SK-N-SH (cell line): Measurements from ENCODE around the gene CACNA1A. TPM values are rescaled to one million over a fixed set of nuclear protein-coding genes. Genes with fewer than 3 reads are reported as not detected.

Experiments
- CTCF ChIA-PET: fragments of 300-600, 350-600 bp; formaldehyde crosslinking; extraction: SDS; loops from one replicate; lab custom pipeline; 2021; lab: Yijun Ruan, JAX
- POLR2A ChIA-PET: fragments of 350-600 bp; sonication (Branson Sonifier 250); formaldehyde crosslinking; extraction: SDS; loops from one replicate; lab custom pipeline; 2020; ENCODE audit warnings: antibody characterized with exemption, inconsistent platforms; lab: Yijun Ruan, JAX
- DNase-seq: peaks from one replicate; pipeline ENCODE4 v3.0.0; 2012
- H2AFZ ChIP-seq: fragments of 200-600 bp; sonication (generic); 2 replicates; pipeline ENCODE4 v1.8.1; 2016; ENCODE audit warnings: antibody characterized with exemption, mild to moderate bottlenecking, low read depth
- H3F3A ChIP-seq: fragments of 200-600 bp; sonication (generic); replicated peaks from 2 replicates; pipeline ENCODE3; 2016; ENCODE audit warnings: antibody characterized with exemption, mild to moderate bottlenecking; ENCODE audit not compliant: insufficient read depth
- H3K27ac ChIP-seq, 2 experiments: fragments of 200-500 bp in 1 of 2; fragments of 200-600 bp in 1 of 2; sonication (Bioruptor generic) in 1 of 2; sonication (generic), shearing (Covaris generic) in 1 of 2; 2 replicates each; pipeline versions ENCODE4 v1.5.1 to v1.6.1; 2014 to 2016; ENCODE audit warnings: low read depth in 2 of 2, inconsistent platforms in 1 of 2, low read length in 1 of 2, mild to moderate bottlenecking in 1 of 2, mixed read lengths in 1 of 2
- H3K27me3 ChIP-seq: fragments of 200-600 bp; sonication (generic), shearing (Covaris generic); 2 replicates; pipeline ENCODE4 v1.6.1; 2016; ENCODE audit warnings: mixed run types; ENCODE audit not compliant: insufficient read depth
- H3K36me3 ChIP-seq, 2 experiments: fragments of 200-500 bp in 1 of 2; fragments of 200-600 bp in 1 of 2; sonication (Bioruptor generic) in 1 of 2; sonication (generic) in 1 of 2; replicated peaks in 1 of 2; 2 replicates each; pipeline versions ENCODE3 to v1.5.1; 2014 to 2016; ENCODE audit warnings: low read length in 1 of 2, mild to moderate bottlenecking in 1 of 2; ENCODE audit not compliant: insufficient read depth in 2 of 2, control insufficient read depth in 1 of 2
- H3K4me1 ChIP-seq, 2 experiments: fragments of 200-500 bp in 1 of 2; fragments of 200-600 bp in 1 of 2; sonication (Bioruptor generic) in 1 of 2; sonication (generic), shearing (Covaris generic) in 1 of 2; 2 replicates each; pipeline versions ENCODE4 v1.5.1 to v1.6.1; 2014 to 2016; ENCODE audit warnings: low read depth in 1 of 2, low read length in 1 of 2, mixed run types in 1 of 2; ENCODE audit not compliant: insufficient read depth in 2 of 2, control insufficient read depth in 1 of 2
- H3K4me2 ChIP-seq: fragments of 200-600 bp; sonication (generic), shearing (Covaris generic); 2 replicates; pipeline ENCODE4 v1.6.1; 2017; ENCODE audit warnings: mixed run types
- H3K4me3 ChIP-seq, 2 experiments: fragments of 200-500 bp in 1 of 2; fragments of 200-600 bp in 1 of 2; sonication (Bioruptor generic) in 1 of 2; sonication (generic), shearing (Covaris generic) in 1 of 2; 2 replicates each; pipeline versions ENCODE4 v1.5.1 to v1.8.1; 2014 to 2016; ENCODE audit warnings: low read depth in 2 of 2, inconsistent platforms in 1 of 2, low read length in 1 of 2, mild to moderate bottlenecking in 1 of 2, mixed read lengths in 1 of 2, moderate library complexity in 1 of 2
- H3K79me2 ChIP-seq: fragments of 200-600 bp; sonication (generic); 2 replicates; pipeline ENCODE4 v1.8.1; 2017; ENCODE audit warnings: mild to moderate bottlenecking; ENCODE audit not compliant: insufficient read depth
- H3K9ac ChIP-seq: fragments of 200-600 bp; sonication (generic); 2 replicates; pipeline ENCODE4 v1.6.1; 2017; ENCODE audit warnings: mixed run types
- H3K9me2 ChIP-seq: fragments of 200-600 bp; sonication (generic); 2 replicates; pipeline ENCODE4 v1.6.1; 2017; ENCODE audit warnings: mixed run types
- H3K9me3 ChIP-seq: fragments of 200-600 bp; sonication (generic); 2 replicates; pipeline ENCODE4 v1.6.1; 2017; ENCODE audit warnings: mixed run types, mild to moderate bottlenecking, moderate library complexity
- H4K20me1 ChIP-seq: fragments of 200-600 bp; sonication (generic); 2 replicates; pipeline ENCODE4 v1.6.1; 2017; ENCODE audit warnings: mild to moderate bottlenecking, mixed run types; ENCODE audit not compliant: insufficient read depth
- CTCF ChIP-seq: fragments of 200-600 bp; sonication (generic); IDR thresholded peaks from 2 replicates; pipeline ENCODE4 v1.6.1; 2017; ENCODE audit warnings: antibody characterized with exemption, mild to moderate bottlenecking, moderate library complexity
- FOXJ3 ChIP-seq: sonication (generic); formaldehyde crosslinking; IDR thresholded peaks from 2 replicates; pipeline ENCODE4 v1.5.1; 2020; ENCODE audit warnings: mild to moderate bottlenecking, missing genetic modification reagents
- FOXM1 ChIP-seq: IDR thresholded peaks from 2 replicates; pipeline ENCODE4 v1.4.0; 2012; ENCODE audit warnings: low read depth, mild to moderate bottlenecking
- MAX ChIP-seq: IDR thresholded peaks from 2 replicates; pipeline ENCODE4 v1.4.0; 2012; ENCODE audit warnings: low read depth
- NRF1 ChIP-seq: IDR thresholded peaks from 2 replicates; pipeline ENCODE4 v1.6.1; 2012; ENCODE audit warnings: low read depth, mild to moderate bottlenecking, low read length
- RCOR1 ChIP-seq: fragments of 150-350 bp; IDR thresholded peaks from 2 replicates; pipeline ENCODE4 v1.6.1; 2017; ENCODE audit warnings: antibody characterized with exemption, low read length
- REST ChIP-seq: IDR thresholded peaks from 2 replicates; pipeline ENCODE4 v1.6.1; 2012; ENCODE audit warnings: mild to moderate bottlenecking, low read depth, low read length, moderate library complexity
- SMC3 ChIP-seq: IDR thresholded peaks from 2 replicates; pipeline ENCODE4 v1.6.1; 2012; ENCODE audit warnings: low read depth, low read length, improper control_type of control experiment
- TAF1 ChIP-seq: IDR thresholded peaks from 2 replicates; pipeline ENCODE4 v1.6.1; 2012; ENCODE audit warnings: low read depth, mild to moderate bottlenecking, low read length, moderate library complexity, borderline replicate concordance
- TEAD4 ChIP-seq: IDR thresholded peaks from 2 replicates; pipeline ENCODE4 v1.4.0; 2012; ENCODE audit warnings: mild to moderate bottlenecking, borderline replicate concordance; ENCODE audit not compliant: insufficient read depth
- YY1 ChIP-seq: IDR thresholded peaks from 2 replicates; pipeline ENCODE4 v1.4.0; 2012; ENCODE audit warnings: low read depth, mild to moderate bottlenecking
- ZBTB33 ChIP-seq: IDR thresholded peaks from 2 replicates; pipeline ENCODE4 v1.4.0; 2012; ENCODE audit warnings: low read depth, borderline replicate concordance
- WGBS: methylation state at CpG from one replicate; pipeline ENCODE4 v1.1.6; 2017; ENCODE audit warnings: low lambda C conversion rate; 5-methylcytosine and 5-hydroxymethylcytosine counted together
- polyA plus RNA-seq, 3 experiments: library from polyadenylated mRNA; depleted of rRNA; stranded (reverse); fragments of >200 nt; gene quantifications; 2 replicates each; pipeline ENCODE4 v1.2.3, GENCODE V29; 2012

CACNA1A gene
- polyA plus RNA-seq, 1 of the 3 experiments (the other 2 are of a cell fraction), result 1.3 TPM

GRCh38 chr19:13176345-13176744 is 329.9 kb downstream of the CACNA1A start:
- Histone ChIP-seq H3K9me3 (no peaks in the 10 kb centered on the region), H3K4me1 (peaks cover 8 to 18% of the 10 kb centered on the region in 2 experiments; a peak in 3 of 4 replicates), H3K4me2 (no peak overlapping the region), H3K9ac (no peak overlapping the region), H3K36me3 (no peaks in the 10 kb centered on the region), H3F3A (peaks cover 14% of the 10 kb centered on the region), H3K9me2 (no peaks in the 10 kb centered on the region), H3K4me3 (no peak overlapping the region), H2AFZ (no peak overlapping the region), H3K79me2 (peaks cover under 1% of the 10 kb centered on the region; the same call in 1 of the 2 replicates), H3K27ac (no peak overlapping the region), H4K20me1 (no peaks in the 10 kb centered on the region), H3K27me3 (no peaks in the 10 kb centered on the region)
- CTCF ChIA-PET, result no interaction called here
- TF ChIP-seq MAX (no peak), FOXM1 (no peak), REST (no peak), FOXJ3 (CRISPR knock-in tag) (no peak), TEAD4 (no peak), YY1 (no peak), NRF1 (no peak), TAF1 (no peak), CTCF (no peak), RCOR1 (no peak), SMC3 (no peak), ZBTB33 (no peak)
- DNase-seq, result no peak
- POLR2A ChIA-PET, result interaction anchor here (0.5 to 0.6 kb wide), 2 partner anchors 24 to 46 kb away, joined by 3 read pairs; no protein-coding TSS in a partner anchor
- WGBS, result 92% methylated on average over 8 of the region's 8 CpGs
